HG02981 (cell line): ENCODE measurements around the gene UGT2A3.
"Not testable (repeated sequence)": the region's sequence is repeated elsewhere in the genome, so short reads cannot be mapped to it uniquely, and the experiment has no call there.

Source experiments
- ATAC-seq: cut with Tn5 transposase; IDR thresholded peaks from one replicate; pipeline ENCODE4 v1.9.1; 2021; ENCODE audit warnings: mild to moderate bottlenecking, moderate library complexity; ENCODE audit not compliant: unreplicated experiment

Gene UGT2A3

GRCh38 chr4:68951078-68951805, at the start of gene UGT2A3:
Gene UGT2A3 (minus strand): TSS chr4:68951804. CDS start chr4:68951760, 44 bp downstream.
- no peak for ATAC-seq

- ATAC-seq: no peak
Observed at GRCh38 chr4:68997040-68997439, 45.4 kb upstream of the UGT2A3 start.

- ATAC-seq: no peak
Observed at GRCh38 chr4:68995292-68995691, 43.7 kb upstream of the UGT2A3 start.

GRCh38 chr4:68987007-68987406, 35.4 kb upstream of the UGT2A3 start:
- peak; percentile 83 for ATAC-seq

GRCh38 chr4:68985442-68985841, 33.8 kb upstream of the UGT2A3 start:
- ATAC-seq: no peak

- ATAC-seq: no peak
Observed at GRCh38 chr4:68984947-68985346, 33.3 kb upstream of the UGT2A3 start.

GRCh38 chr4:68963374-68963773, 11.8 kb upstream of the UGT2A3 start:
- no peak for ATAC-seq

- ATAC-seq: no peak
Observed at GRCh38 chr4:68962868-68963267, 11.3 kb upstream of the UGT2A3 start.

- ATAC-seq: no peak
Observed at GRCh38 chr4:68960294-68961163, 8.9 kb upstream of the UGT2A3 start.

- ATAC-seq: not testable (repeated sequence)
Observed at GRCh38 chr4:68959085-68959484, 7.5 kb upstream of the UGT2A3 start.

GRCh38 chr4:68954126-68954525, 2.5 kb upstream of the UGT2A3 start:
- no peak for ATAC-seq

- no peak for ATAC-seq
Observed at GRCh38 chr4:68953056-68953596, 1.5 kb upstream of the UGT2A3 start.

- no peak for ATAC-seq
Observed at GRCh38 chr4:68951806-68952585, 392 bp upstream of the UGT2A3 start.

- ATAC-seq: no peak
Observed at GRCh38 chr4:68950033-68950432, 1.6 kb downstream of the UGT2A3 start.

- no peak for ATAC-seq
Observed at GRCh38 chr4:68948985-68949384, 2.6 kb downstream of the UGT2A3 start.

- no peak for ATAC-seq
Observed at GRCh38 chr4:68948044-68948743, 3.4 kb downstream of the UGT2A3 start.

GRCh38 chr4:68929076-68929737, 22.4 kb downstream of the UGT2A3 start:
- no peak for ATAC-seq

GRCh38 chr4:68927165-68927564, 24.4 kb downstream of the UGT2A3 start:
- no peak for ATAC-seq

GRCh38 chr4:68922202-68922601, 29.4 kb downstream of the UGT2A3 start:
- ATAC-seq: not testable (repeated sequence)

- no peak for ATAC-seq
Observed at GRCh38 chr4:68921051-68921450, 30.6 kb downstream of the UGT2A3 start.
